ENCODE results near the gene FBXW9. TPM values are rescaled to one million over a fixed set of nuclear protein-coding genes. Genes with fewer than 3 reads are reported as not detected.
A peak's percentile ranks its signal among the peaks of the same experiment; 100 is the strongest.

Gene FBXW9
- total RNA-seq, 4 donors from 2014 or later: 9.6 to 13.4 (median 11.9) TPM

- intact Hi-C loops (cut with DNase I): no loop called here
- no peak for DNase-seq
- Histone ChIP-seq H3K36me3 (peaks cover 40 to 88% (median 62%) of the 10 kb centered on the region in 3 donors), H3K9me3 (no peaks in the 10 kb centered on the region), H3K4me3 (no peak overlapping the region), H3K4me1 (peaks cover 0 to 28% (median 18%) of the 10 kb centered on the region in 3 donors), H3K27me3 (no peaks in the 10 kb centered on the region), H3K27ac (no peak overlapping the region)
- TF ChIP-seq POLR2A (IDR thresholded peaks at IDR 0.05): no peak
- TF ChIP-seq, protein P1, sequence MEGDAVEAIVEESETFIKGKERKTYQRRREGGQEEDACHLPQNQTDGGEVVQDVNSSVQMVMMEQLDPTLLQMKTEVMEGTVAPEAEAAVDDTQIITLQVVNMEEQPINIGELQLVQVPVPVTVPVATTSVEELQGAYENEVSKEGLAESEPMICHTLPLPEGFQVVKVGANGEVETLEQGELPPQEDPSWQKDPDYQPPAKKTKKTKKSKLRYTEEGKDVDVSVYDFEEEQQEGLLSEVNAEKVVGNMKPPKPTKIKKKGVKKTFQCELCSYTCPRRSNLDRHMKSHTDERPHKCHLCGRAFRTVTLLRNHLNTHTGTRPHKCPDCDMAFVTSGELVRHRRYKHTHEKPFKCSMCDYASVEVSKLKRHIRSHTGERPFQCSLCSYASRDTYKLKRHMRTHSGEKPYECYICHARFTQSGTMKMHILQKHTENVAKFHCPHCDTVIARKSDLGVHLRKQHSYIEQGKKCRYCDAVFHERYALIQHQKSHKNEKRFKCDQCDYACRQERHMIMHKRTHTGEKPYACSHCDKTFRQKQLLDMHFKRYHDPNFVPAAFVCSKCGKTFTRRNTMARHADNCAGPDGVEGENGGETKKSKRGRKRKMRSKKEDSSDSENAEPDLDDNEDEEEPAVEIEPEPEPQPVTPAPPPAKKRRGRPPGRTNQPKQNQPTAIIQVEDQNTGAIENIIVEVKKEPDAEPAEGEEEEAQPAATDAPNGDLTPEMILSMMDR (IDR thresholded peaks at IDR 0.05): no peak
- 90% methylated on average over 3 of the region's 15 CpGs; no CpG with 5 or more reads in 1 of the 2 donors for WGBS, 2 donors
Observed at GRCh38 chr19:12675940-12676339, 20.5 kb downstream of the FBXW9 start.

DNA sequence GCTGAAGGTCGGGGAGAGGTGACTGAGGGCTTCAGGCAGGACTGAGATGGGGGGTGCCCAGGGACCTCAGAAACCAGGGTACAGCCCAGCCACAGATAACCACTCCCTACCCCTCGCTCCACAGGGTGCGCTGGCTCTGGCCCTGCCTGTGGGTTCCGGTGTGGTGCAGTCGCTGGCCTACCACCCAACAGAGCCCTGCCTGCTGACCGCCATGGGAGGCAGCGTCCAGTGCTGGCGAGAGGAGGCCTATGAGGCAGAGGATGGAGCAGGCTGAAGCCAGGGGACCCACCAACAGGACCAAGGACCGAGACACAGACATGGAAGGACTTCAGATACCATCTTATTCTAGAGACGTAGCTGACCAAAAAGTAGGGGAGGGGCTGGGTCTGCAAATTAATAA, 21.0 kb downstream of the FBXW9 start:
- Histone ChIP-seq H3K27me3 (no peaks in the 10 kb centered on the region), H3K4me1 (peaks cover 5 to 28% (median 18%) of the 10 kb centered on the region in 3 donors), H3K9me3 (no peaks in the 10 kb centered on the region), H3K36me3 (peaks cover 40 to 88% (median 62%) of the 10 kb centered on the region in 3 donors), H3K27ac (no peak overlapping the region), H3K4me3 (no peak overlapping the region)
- TF ChIP-seq POLR2A (IDR thresholded peaks at IDR 0.05): no peak
- TF ChIP-seq, protein P1 (IDR thresholded peaks at IDR 0.05): no peak
- whole genome bisulfite sequencing, 2 donors: 81 to 94% methylated on average over 3 of the region's 10 CpGs
- DNase-seq: no peak
- intact Hi-C loops (cut with DNase I): no loop called here

DNA sequence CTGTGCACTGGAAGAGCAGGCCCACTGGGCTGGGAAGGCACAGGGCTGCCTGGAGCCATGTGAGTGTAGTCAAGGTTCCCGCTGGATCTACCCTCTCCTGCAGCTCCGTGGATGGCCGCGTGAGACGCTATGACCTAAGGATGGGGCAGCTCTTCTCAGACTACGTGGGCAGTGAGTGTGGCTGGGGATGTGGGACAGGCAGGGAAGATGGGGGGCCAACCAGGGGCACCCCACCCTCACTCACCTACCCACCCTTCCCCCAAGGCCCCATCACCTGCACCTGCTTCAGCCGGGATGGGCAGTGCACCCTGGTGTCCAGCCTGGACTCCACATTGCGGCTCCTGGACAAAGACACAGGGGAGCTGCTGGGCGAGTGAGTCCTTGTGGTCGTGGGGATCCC, 23.7 kb downstream of the FBXW9 start:
- H3K36me3 ChIP-seq: peaks cover 24 to 67% (median 48%) of the 10 kb centered on the region in 3 donors
- H3K4me3 ChIP-seq: no peak overlapping the region
- TF ChIP-seq, protein P1 (IDR thresholded peaks at IDR 0.05): no peak
- TF ChIP-seq POLR2A (IDR thresholded peaks at IDR 0.05): no peak
- H3K27ac ChIP-seq: no peak overlapping the region
- 82 to 93% methylated on average over 5 to 10 of the region's 10 CpGs for WGBS, 2 donors
- intact Hi-C loops (cut with DNase I): loop anchor here (5.0 kb wide), 1 partner anchor 110 kb away; no protein-coding TSS in a partner anchor
- no peaks in the 10 kb centered on the region for H3K27me3 ChIP-seq
- peaks cover 20 to 37% (median 27%) of the 10 kb centered on the region in 3 donors for H3K4me1 ChIP-seq
- no peaks in the 10 kb centered on the region for H3K9me3 ChIP-seq
- no peak for DNase-seq

- peaks cover 30 to 49% (median 37%) of the 10 kb centered on the region in 3 donors for H3K4me1 ChIP-seq
- WGBS, 2 donors: 46 to 48% methylated on average over 12 to 16 of the region's 26 CpGs
- TF ChIP-seq, protein P1 (IDR thresholded peaks at IDR 0.05): no peak
- no peak for TF ChIP-seq POLR2A (IDR thresholded peaks at IDR 0.05)
- intact Hi-C loops (cut with DNase I): loop anchor here (5.0 kb wide), 1 partner anchor 108 kb away; no protein-coding TSS in a partner anchor
- H3K9me3 ChIP-seq: no peaks in the 10 kb centered on the region
- H3K27me3 ChIP-seq: no peaks in the 10 kb centered on the region
- H3K27ac ChIP-seq: peak overlapping the region; percentile 85 to 99 (median 96)
- peak overlapping the region; percentile 58 to 95 (median 85) for H3K4me3 ChIP-seq
- peaks cover 11 to 47% (median 32%) of the 10 kb centered on the region in 3 donors for H3K36me3 ChIP-seq
- no peak for DNase-seq
Observed at GRCh38 chr19:12670159-12670928, 26.1 kb downstream of the FBXW9 start.
